Measurements from ENCODE around the gene ATG9B.

ATG9B gene

DNA sequence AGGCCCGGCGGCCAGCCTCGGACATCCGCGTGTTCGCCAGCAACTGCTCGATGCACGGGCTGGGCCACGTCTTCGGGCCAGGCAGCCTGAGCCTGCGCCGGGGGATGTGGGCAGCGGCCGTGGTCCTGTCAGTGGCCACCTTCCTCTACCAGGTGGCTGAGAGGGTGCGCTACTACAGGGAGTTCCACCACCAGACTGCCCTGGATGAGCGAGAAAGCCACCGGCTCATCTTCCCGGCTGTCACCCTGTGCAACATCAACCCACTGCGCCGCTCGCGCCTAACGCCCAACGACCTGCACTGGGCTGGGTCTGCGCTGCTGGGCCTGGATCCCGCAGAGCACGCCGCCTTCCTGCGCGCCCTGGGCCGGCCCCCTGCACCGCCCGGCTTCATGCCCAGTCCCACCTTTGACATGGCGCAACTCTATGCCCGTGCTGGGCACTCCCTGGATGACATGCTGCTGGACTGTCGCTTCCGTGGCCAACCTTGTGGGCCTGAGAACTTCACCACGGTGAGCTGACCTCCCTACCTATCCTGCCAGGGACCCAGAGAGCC lies 24.7 kb upstream of the ATG9B start:
- H3K27me3 ChIP-seq (replicated peaks; ENCODE audit: insufficient read depth, low read length), result peaks cover 18% of the 10 kb centered on the region
- TF ChIP-seq EZH2 (optimal IDR thresholded peaks at IDR 0.05; ENCODE audit: low read depth, low read length), result no peak
- TF ChIP-seq EZH2phosphoT487 (IDR thresholded peaks at IDR 0.05; ENCODE audit: low read length), result no peak
- TF ChIP-seq, protein P1, sequence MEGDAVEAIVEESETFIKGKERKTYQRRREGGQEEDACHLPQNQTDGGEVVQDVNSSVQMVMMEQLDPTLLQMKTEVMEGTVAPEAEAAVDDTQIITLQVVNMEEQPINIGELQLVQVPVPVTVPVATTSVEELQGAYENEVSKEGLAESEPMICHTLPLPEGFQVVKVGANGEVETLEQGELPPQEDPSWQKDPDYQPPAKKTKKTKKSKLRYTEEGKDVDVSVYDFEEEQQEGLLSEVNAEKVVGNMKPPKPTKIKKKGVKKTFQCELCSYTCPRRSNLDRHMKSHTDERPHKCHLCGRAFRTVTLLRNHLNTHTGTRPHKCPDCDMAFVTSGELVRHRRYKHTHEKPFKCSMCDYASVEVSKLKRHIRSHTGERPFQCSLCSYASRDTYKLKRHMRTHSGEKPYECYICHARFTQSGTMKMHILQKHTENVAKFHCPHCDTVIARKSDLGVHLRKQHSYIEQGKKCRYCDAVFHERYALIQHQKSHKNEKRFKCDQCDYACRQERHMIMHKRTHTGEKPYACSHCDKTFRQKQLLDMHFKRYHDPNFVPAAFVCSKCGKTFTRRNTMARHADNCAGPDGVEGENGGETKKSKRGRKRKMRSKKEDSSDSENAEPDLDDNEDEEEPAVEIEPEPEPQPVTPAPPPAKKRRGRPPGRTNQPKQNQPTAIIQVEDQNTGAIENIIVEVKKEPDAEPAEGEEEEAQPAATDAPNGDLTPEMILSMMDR (IDR thresholded peaks at IDR 0.05; ENCODE audit: low read length), result no peak
- no peak overlapping the region for H3K4me3 ChIP-seq (ENCODE audit: low read length)
- DNase-seq, result no peak
- no peak overlapping the region for H3K27ac ChIP-seq (ENCODE audit: low read length)
- H2AFZ ChIP-seq (ENCODE audit: low read length), result no peak overlapping the region
- no peak overlapping the region for H3K4me2 ChIP-seq (ENCODE audit: low read depth, low read length)
- no peaks in the 10 kb centered on the region for H3K79me2 ChIP-seq (ENCODE audit: low read length)
- no peaks in the 10 kb centered on the region for H4K20me1 ChIP-seq (ENCODE audit: insufficient read depth, low read length)
- no peaks in the 10 kb centered on the region for H3K36me3 ChIP-seq (replicated peaks; ENCODE audit: insufficient read depth, low read length)
- no peaks in the 10 kb centered on the region for H3K9me2 ChIP-seq (replicated peaks; ENCODE audit: insufficient read depth, low read length)
- no peak overlapping the region for H3K9ac ChIP-seq (ENCODE audit: low read length)
- H3K4me1 ChIP-seq (ENCODE audit: low read length), result no peaks in the 10 kb centered on the region
- no peaks in the 10 kb centered on the region for H3F3A ChIP-seq (ENCODE audit: insufficient read depth, low read length)
- no peaks in the 10 kb centered on the region for H3K9me3 ChIP-seq (replicated peaks; ENCODE audit: insufficient read depth, low read length)

DNA sequence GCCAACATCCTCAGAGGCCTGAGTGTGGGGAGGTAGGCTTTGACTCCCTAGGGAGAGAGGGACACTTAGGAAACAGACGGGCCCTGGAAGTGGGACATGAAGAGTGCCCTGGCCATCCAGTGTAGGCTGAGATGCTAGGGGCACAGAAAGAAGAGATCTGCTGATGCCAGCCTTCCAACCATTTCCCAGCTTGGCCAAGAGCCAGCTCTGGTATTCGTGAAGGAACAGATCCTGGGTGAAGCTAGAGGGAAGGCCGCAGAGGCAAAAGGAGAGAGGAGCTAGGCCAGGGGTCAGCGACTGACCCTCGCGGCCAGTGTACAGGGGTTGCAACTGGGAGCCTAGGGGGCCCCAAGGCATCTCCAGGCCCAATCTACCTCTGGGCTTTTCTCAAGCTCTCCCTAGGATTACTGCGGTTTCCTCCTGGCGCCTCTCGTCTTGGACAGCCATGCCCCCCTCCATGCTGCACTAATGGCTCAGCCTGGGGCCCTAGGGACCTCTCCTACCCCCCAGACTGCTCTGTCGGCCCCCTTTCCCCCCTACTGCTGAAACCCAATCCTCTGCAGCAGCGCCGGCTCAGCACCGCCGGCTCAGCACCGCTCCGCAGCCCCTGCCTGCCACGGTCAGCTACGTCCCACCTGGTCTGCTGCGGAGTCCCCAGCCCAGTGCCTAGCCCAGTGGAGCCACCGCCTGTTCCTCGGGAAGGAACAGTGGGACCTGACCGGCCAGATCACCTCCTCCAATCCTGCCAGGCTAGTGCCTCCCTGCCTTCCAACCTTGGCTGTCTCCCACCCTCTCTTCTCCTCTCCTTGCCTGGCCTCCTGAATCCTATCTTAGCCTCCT lies 23.9 kb upstream of the ATG9B start, which contains the start of gene ASIC3:
TSS of gene ASIC3 (plus strand) at position 556 of the 840 bp plus-strand sequence. CDS start 355 bp downstream, outside the sequence.
- Histone ChIP-seq H3K79me2 (ENCODE audit: low read length) (no peaks in the 10 kb centered on the region), H3K4me3 (ENCODE audit: low read length) (no peak within 1 kb of the TSS), H2AFZ (ENCODE audit: low read length) (no peak within 1 kb of the TSS), H3K9ac (ENCODE audit: low read length) (no peak within 1 kb of the TSS), H3K4me2 (ENCODE audit: low read depth, low read length) (no peak within 1 kb of the TSS), H3K9me3 (replicated peaks; ENCODE audit: insufficient read depth, low read length) (no peaks in the 10 kb centered on the region), H3K27ac (ENCODE audit: low read length) (no peak within 1 kb of the TSS), H4K20me1 (ENCODE audit: insufficient read depth, low read length) (no peaks in the 10 kb centered on the region), H3K36me3 (replicated peaks; ENCODE audit: insufficient read depth, low read length) (no peaks in the 10 kb centered on the region), H3F3A (ENCODE audit: insufficient read depth, low read length) (no peaks in the 10 kb centered on the region), H3K4me1 (ENCODE audit: low read length) (no peaks in the 10 kb centered on the region), H3K9me2 (replicated peaks; ENCODE audit: insufficient read depth, low read length) (no peaks in the 10 kb centered on the region), H3K27me3 (replicated peaks; ENCODE audit: insufficient read depth, low read length) (peaks cover 18% of the 10 kb centered on the region)
- no peak for DNase-seq
- TF ChIP-seq, protein P1 (IDR thresholded peaks at IDR 0.05; ENCODE audit: low read length), result no peak

DNA sequence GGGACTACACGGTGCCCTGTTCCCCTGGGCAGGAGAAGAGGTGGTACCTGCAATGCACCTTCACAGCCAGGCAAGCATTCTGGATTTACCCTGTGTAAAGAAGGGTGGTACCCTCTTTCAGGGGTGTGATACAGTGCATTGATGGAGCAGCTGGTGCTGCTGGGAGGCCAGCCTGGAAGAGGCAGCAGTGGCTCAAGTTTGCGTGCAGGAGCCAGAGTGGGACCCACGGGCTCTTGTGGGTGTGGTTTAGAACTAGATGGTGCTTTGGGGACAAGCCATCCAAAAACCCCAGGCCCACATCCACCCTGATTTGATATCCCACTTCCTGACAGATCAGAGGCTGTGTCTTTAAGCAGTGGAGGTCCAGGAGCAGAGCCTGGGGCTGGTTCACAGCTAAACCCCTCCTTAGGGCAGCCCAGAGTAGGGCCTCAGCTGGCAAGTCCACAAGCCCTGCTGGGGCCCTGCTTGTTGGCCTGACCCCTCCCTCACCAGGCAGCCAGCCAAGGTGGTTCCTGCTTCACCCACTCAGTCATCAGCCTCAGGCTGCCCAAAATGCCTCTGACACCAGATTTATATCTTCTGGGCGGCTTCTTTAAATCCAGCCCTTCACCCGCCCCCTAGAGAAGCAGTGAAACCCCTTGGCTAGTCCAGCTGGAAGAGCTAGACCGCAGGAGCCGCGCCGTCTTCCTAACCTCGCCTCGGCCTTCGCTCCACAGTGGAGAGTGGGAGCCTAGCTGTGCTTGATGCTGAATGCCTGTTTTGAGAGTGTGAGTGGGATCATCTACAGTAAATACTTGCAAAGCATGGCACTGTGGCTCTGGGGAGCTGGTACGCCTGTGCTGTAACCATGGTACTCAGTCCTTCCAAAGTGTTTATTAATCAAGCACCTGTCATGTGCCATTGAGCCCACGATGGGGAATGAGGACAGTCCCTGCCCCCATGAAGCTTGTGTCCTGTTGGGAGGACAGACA lies 22.6 kb upstream of the ATG9B start:
- Histone ChIP-seq H3K79me2 (ENCODE audit: low read length) (no peaks in the 10 kb centered on the region), H3K4me3 (ENCODE audit: low read length) (no peak overlapping the region), H3K9me3 (replicated peaks; ENCODE audit: insufficient read depth, low read length) (no peaks in the 10 kb centered on the region), H3K36me3 (replicated peaks; ENCODE audit: insufficient read depth, low read length) (no peaks in the 10 kb centered on the region), H3K27me3 (replicated peaks; ENCODE audit: insufficient read depth, low read length) (peaks cover 18% of the 10 kb centered on the region), H3K4me2 (ENCODE audit: low read depth, low read length) (no peak overlapping the region), H3K9ac (ENCODE audit: low read length) (no peak overlapping the region), H3K4me1 (ENCODE audit: low read length) (no peaks in the 10 kb centered on the region), H2AFZ (ENCODE audit: low read length) (no peak overlapping the region), H3K27ac (ENCODE audit: low read length) (no peak overlapping the region), H3K9me2 (replicated peaks; ENCODE audit: insufficient read depth, low read length) (no peaks in the 10 kb centered on the region), H3F3A (ENCODE audit: insufficient read depth, low read length) (no peaks in the 10 kb centered on the region), H4K20me1 (ENCODE audit: insufficient read depth, low read length) (no peaks in the 10 kb centered on the region)
- no peak for DNase-seq
- TF ChIP-seq EZH2phosphoT487 (IDR thresholded peaks at IDR 0.05; ENCODE audit: low read length) (no peak), EZH2 (optimal IDR thresholded peaks at IDR 0.05; ENCODE audit: low read depth, low read length) (no peak)
- TF ChIP-seq, protein P1 (IDR thresholded peaks at IDR 0.05; ENCODE audit: low read length), result no peak

Data from MM.1S (cell line).